Measurements from ENCODE around the gene CNTNAP2. TPM values are rescaled to one million over a fixed set of nuclear protein-coding genes. Genes with fewer than 3 reads are reported as not detected.
A peak's percentile ranks its signal among the peaks of the same experiment; 100 is the strongest.
"Not testable (repeated sequence)": the region's sequence is repeated elsewhere in the genome, so short reads cannot be mapped to it uniquely, and the experiment has no call there.

Gene CNTNAP2
- total and polyA plus RNA-seq, 9 donors = 8.3 to 18.8 (median 10.4) TPM

- peaks cover 3% of the 10 kb centered on the region for H3K27me3 ChIP-seq (ENCODE audit: control insufficient read depth, insufficient read depth, low read length)
- DNase-seq = no peak
- H3K27ac ChIP-seq (ENCODE audit: low read length) = no peak overlapping the region
- H3K4me3 ChIP-seq (ENCODE audit: low read length) = no peak overlapping the region
- WGBS (ENCODE audit: insufficient coverage) = no CpG with 5 or more reads among the region's 2 CpGs
- no peaks in the 10 kb centered on the region for H3K9me3 ChIP-seq (replicated peaks; ENCODE audit: control insufficient read depth, low read depth, low read length)
- no peaks in the 10 kb centered on the region for H3K4me1 ChIP-seq (ENCODE audit: control insufficient read depth, insufficient read depth, low read length)
- no peaks in the 10 kb centered on the region for H3K36me3 ChIP-seq (ENCODE audit: control insufficient read depth, insufficient read depth, low read length)
Measured at GRCh38 chr7:148434887-148435286, 2318.3 kb downstream of the CNTNAP2 start.

- WGBS (ENCODE audit: insufficient coverage) = 58% methylated on average over 6 of the region's 6 CpGs
- DNase-seq = no peak
- Histone ChIP-seq H3K27me3 (ENCODE audit: control insufficient read depth, insufficient read depth, low read length) (peaks cover 3% of the 10 kb centered on the region), H3K36me3 (ENCODE audit: control insufficient read depth, insufficient read depth, low read length) (no peaks in the 10 kb centered on the region), H3K4me1 (ENCODE audit: control insufficient read depth, insufficient read depth, low read length) (no peaks in the 10 kb centered on the region), H3K4me3 (ENCODE audit: low read length) (no peak overlapping the region), H3K27ac (ENCODE audit: low read length) (no peak overlapping the region), H3K9me3 (replicated peaks; ENCODE audit: control insufficient read depth, low read depth, low read length) (no peaks in the 10 kb centered on the region)
Measured at GRCh38 chr7:148435715-148436114, 2319.1 kb downstream of the CNTNAP2 start.

GRCh38 chr7:148436135-148436534, 2319.5 kb downstream of the CNTNAP2 start:
- no peak for DNase-seq

GRCh38 chr7:148436571-148436970, 2320.0 kb downstream of the CNTNAP2 start:
- H3K4me3 ChIP-seq (ENCODE audit: low read length) = no peak overlapping the region
- no peaks in the 10 kb centered on the region for H3K4me1 ChIP-seq (ENCODE audit: control insufficient read depth, insufficient read depth, low read length)
- DNase-seq = no peak
- 50% methylated on average over 2 of the region's 7 CpGs for WGBS (ENCODE audit: insufficient coverage)
- peaks cover 3% of the 10 kb centered on the region for H3K27me3 ChIP-seq (ENCODE audit: control insufficient read depth, insufficient read depth, low read length)
- H3K36me3 ChIP-seq (ENCODE audit: control insufficient read depth, insufficient read depth, low read length) = no peaks in the 10 kb centered on the region
- H3K9me3 ChIP-seq (replicated peaks; ENCODE audit: control insufficient read depth, low read depth, low read length) = no peaks in the 10 kb centered on the region
- H3K27ac ChIP-seq (ENCODE audit: low read length) = no peak overlapping the region

More at GRCh38 chr7:148436135-148436534, 2319.5 kb downstream of the CNTNAP2 start:
- Histone ChIP-seq H3K36me3 (ENCODE audit: control insufficient read depth, insufficient read depth, low read length) (no peaks in the 10 kb centered on the region), H3K4me1 (ENCODE audit: control insufficient read depth, insufficient read depth, low read length) (no peaks in the 10 kb centered on the region), H3K27ac (ENCODE audit: low read length) (no peak overlapping the region), H3K4me3 (ENCODE audit: low read length) (no peak overlapping the region), H3K9me3 (replicated peaks; ENCODE audit: control insufficient read depth, low read depth, low read length) (no peaks in the 10 kb centered on the region), H3K27me3 (ENCODE audit: control insufficient read depth, insufficient read depth, low read length) (peaks cover 3% of the 10 kb centered on the region)
- 83% methylated on average over 4 of the region's 4 CpGs for WGBS (ENCODE audit: insufficient coverage)

GRCh38 chr7:148437043-148437442, 2320.4 kb downstream of the CNTNAP2 start:
- Histone ChIP-seq H3K9me3 (replicated peaks; ENCODE audit: control insufficient read depth, low read depth, low read length) (no peaks in the 10 kb centered on the region), H3K4me3 (ENCODE audit: low read length) (no peak overlapping the region), H3K36me3 (ENCODE audit: control insufficient read depth, insufficient read depth, low read length) (no peaks in the 10 kb centered on the region), H3K27me3 (ENCODE audit: control insufficient read depth, insufficient read depth, low read length) (peaks cover 3% of the 10 kb centered on the region), H3K27ac (ENCODE audit: low read length) (no peak overlapping the region), H3K4me1 (ENCODE audit: control insufficient read depth, insufficient read depth, low read length) (no peaks in the 10 kb centered on the region)
- 72% methylated on average over 2 of the region's 4 CpGs for WGBS (ENCODE audit: insufficient coverage)
- no peak for DNase-seq

- Histone ChIP-seq H3K36me3 (ENCODE audit: control insufficient read depth, insufficient read depth, low read length) (no peaks in the 10 kb centered on the region), H3K27ac (ENCODE audit: low read length) (no peak overlapping the region), H3K9me3 (replicated peaks; ENCODE audit: control insufficient read depth, low read depth, low read length) (peaks cover 10% of the 10 kb centered on the region), H3K4me3 (ENCODE audit: low read length) (no peak overlapping the region), H3K27me3 (ENCODE audit: control insufficient read depth, insufficient read depth, low read length) (peaks cover 3% of the 10 kb centered on the region), H3K4me1 (ENCODE audit: control insufficient read depth, insufficient read depth, low read length) (no peaks in the 10 kb centered on the region)
- peak; percentile 63 for DNase-seq
- 50% methylated on average over 3 of the region's 8 CpGs for WGBS (ENCODE audit: insufficient coverage)
Measured at GRCh38 chr7:148442141-148442655, 2325.6 kb downstream of the CNTNAP2 start.

- peak; percentile 26 for DNase-seq
- Histone ChIP-seq H3K4me1 (ENCODE audit: control insufficient read depth, insufficient read depth, low read length) (no peaks in the 10 kb centered on the region), H3K36me3 (ENCODE audit: control insufficient read depth, insufficient read depth, low read length) (no peaks in the 10 kb centered on the region), H3K27ac (ENCODE audit: low read length) (no peak overlapping the region), H3K4me3 (ENCODE audit: low read length) (no peak overlapping the region), H3K9me3 (replicated peaks; ENCODE audit: control insufficient read depth, low read depth, low read length) (peaks cover 10% of the 10 kb centered on the region), H3K27me3 (ENCODE audit: control insufficient read depth, insufficient read depth, low read length) (peaks cover 3% of the 10 kb centered on the region)
- WGBS (ENCODE audit: insufficient coverage) = 98% methylated on average over 4 of the region's 6 CpGs
Measured at GRCh38 chr7:148442933-148443332, 2326.3 kb downstream of the CNTNAP2 start.

GRCh38 chr7:148445260-148446044, 2328.9 kb downstream of the CNTNAP2 start:
- H3K4me3 ChIP-seq (ENCODE audit: low read length) = no peak overlapping the region
- H3K4me1 ChIP-seq (ENCODE audit: control insufficient read depth, insufficient read depth, low read length) = no peaks in the 10 kb centered on the region
- DNase-seq = no peak
- H3K36me3 ChIP-seq (ENCODE audit: control insufficient read depth, insufficient read depth, low read length) = no peaks in the 10 kb centered on the region
- 97% methylated on average over 42 of the region's 42 CpGs for WGBS (ENCODE audit: insufficient coverage)
- no peak overlapping the region for H3K27ac ChIP-seq (ENCODE audit: low read length)
- H3K9me3 ChIP-seq (replicated peaks; ENCODE audit: control insufficient read depth, low read depth, low read length) = peaks cover 10% of the 10 kb centered on the region
- no peaks in the 10 kb centered on the region for H3K27me3 ChIP-seq (ENCODE audit: control insufficient read depth, insufficient read depth, low read length)

GRCh38 chr7:148447221-148447849, 2330.7 kb downstream of the CNTNAP2 start:
- H3K4me1 ChIP-seq (ENCODE audit: control insufficient read depth, insufficient read depth, low read length) = no peaks in the 10 kb centered on the region
- no peak overlapping the region for H3K4me3 ChIP-seq (ENCODE audit: low read length)
- H3K27me3 ChIP-seq (ENCODE audit: control insufficient read depth, insufficient read depth, low read length) = no peaks in the 10 kb centered on the region
- no peak overlapping the region for H3K27ac ChIP-seq (ENCODE audit: low read length)
- DNase-seq = no peak
- no CpG with 5 or more reads among the region's 4 CpGs for WGBS (ENCODE audit: insufficient coverage)
- no peaks in the 10 kb centered on the region for H3K36me3 ChIP-seq (ENCODE audit: control insufficient read depth, insufficient read depth, low read length)
- H3K9me3 ChIP-seq (replicated peaks; ENCODE audit: control insufficient read depth, low read depth, low read length) = peaks cover 10% of the 10 kb centered on the region

- not testable (repeated sequence) for H3K27ac ChIP-seq (ENCODE audit: low read length); H3K27me3 ChIP-seq (ENCODE audit: control insufficient read depth, insufficient read depth, low read length); H3K9me3 ChIP-seq (replicated peaks; ENCODE audit: control insufficient read depth, low read depth, low read length); DNase-seq; H3K4me3 ChIP-seq (ENCODE audit: low read length); H3K36me3 ChIP-seq (ENCODE audit: control insufficient read depth, insufficient read depth, low read length); H3K4me1 ChIP-seq (ENCODE audit: control insufficient read depth, insufficient read depth, low read length)
- WGBS (ENCODE audit: insufficient coverage) = 25% methylated on average over 2 of the region's 8 CpGs
Measured at GRCh38 chr7:148451526-148451925, 2334.9 kb downstream of the CNTNAP2 start.
